ENCODE results near the gene MTHFSD.

DNA sequence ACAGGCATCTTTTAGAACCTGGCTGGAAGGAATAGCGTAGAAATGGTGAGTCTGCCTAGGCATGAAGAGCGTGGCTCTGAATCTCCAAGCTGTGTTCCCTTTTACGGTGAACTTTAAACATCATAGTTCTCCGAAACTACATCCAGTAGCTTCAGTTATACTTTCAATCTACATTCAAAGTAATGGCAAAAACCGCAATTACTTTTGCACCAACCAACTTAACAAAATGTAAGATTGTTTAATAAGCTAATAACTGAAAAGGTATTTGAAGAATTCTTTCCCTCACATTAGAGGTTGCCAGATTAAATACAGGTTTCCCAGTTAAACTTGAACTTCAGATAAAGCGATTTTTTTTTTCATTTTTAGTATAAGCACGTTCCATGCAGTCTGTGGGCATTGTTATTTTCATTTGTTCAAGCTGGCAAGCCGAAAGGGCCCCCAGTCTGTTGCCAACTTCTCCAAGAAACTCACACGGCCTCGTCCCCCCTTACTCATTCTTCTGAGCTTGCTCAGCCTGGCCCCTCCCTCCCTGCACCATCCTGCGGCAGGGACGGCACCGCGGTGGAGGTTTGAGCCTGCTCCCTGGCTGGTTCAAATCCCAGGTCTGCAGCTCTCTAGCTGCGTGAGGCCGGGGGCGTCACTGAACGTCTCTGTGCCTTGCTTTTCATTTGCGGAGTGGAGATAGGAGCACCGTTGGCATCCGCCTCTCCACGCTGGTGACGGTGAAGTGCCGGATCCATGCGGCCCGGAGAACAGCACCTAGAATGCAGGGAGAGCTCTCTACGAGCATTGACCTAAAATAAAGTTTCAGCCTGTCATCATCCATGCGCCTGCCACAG, 3.5 kb upstream of the MTHFSD start:
- TF ChIP-seq, protein P1, sequence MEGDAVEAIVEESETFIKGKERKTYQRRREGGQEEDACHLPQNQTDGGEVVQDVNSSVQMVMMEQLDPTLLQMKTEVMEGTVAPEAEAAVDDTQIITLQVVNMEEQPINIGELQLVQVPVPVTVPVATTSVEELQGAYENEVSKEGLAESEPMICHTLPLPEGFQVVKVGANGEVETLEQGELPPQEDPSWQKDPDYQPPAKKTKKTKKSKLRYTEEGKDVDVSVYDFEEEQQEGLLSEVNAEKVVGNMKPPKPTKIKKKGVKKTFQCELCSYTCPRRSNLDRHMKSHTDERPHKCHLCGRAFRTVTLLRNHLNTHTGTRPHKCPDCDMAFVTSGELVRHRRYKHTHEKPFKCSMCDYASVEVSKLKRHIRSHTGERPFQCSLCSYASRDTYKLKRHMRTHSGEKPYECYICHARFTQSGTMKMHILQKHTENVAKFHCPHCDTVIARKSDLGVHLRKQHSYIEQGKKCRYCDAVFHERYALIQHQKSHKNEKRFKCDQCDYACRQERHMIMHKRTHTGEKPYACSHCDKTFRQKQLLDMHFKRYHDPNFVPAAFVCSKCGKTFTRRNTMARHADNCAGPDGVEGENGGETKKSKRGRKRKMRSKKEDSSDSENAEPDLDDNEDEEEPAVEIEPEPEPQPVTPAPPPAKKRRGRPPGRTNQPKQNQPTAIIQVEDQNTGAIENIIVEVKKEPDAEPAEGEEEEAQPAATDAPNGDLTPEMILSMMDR (IDR thresholded peaks at IDR 0.05), result no peak
- TF ChIP-seq POLR2A (IDR thresholded peaks at IDR 0.05), result no peak
- no peak for TF ChIP-seq POLR2AphosphoS5 (IDR thresholded peaks at IDR 0.05)
